Mesenteric fat pad (tissue), 1 donor: ENCODE data around the gene MTMR4. TPM values are rescaled to one million over a fixed set of nuclear protein-coding genes. Genes with fewer than 3 reads are reported as not detected.
"Not testable (repeated sequence)": the region's sequence is repeated elsewhere in the genome, so short reads cannot be mapped to it uniquely, and the experiment has no call there.

Experiments used
- DNase-seq: peaks from one replicate; pipeline ENCODE4 v3.0.0-alpha.2; 2020; ENCODE audit warnings: low spot score
- total RNA-seq: library from RNA; stranded (reverse); fragmentation: NEBNext Ultra II Directional; extraction: Animal tissue kit (Norgen Biotek cat#: 25700); gene quantifications from one replicate; pipeline ENCODE4 v1.2.1, GENCODE V29; 2021
- donor health status: DM: yes; HTN: yes; CAD: no.

MTMR4 gene
- total RNA-seq, 1 donor from 2014 or later, result 38.1 TPM

- DNase-seq, result no peak
Measured at GRCh38 chr17:58527306-58527705, 12.9 kb upstream of the MTMR4 start.

- no peak for DNase-seq
Measured at GRCh38 chr17:58525239-58525638, 10.8 kb upstream of the MTMR4 start.

- no peak for DNase-seq
Measured at GRCh38 chr17:58521680-58522079, 7.2 kb upstream of the MTMR4 start.

- DNase-seq, result no peak
Measured at GRCh38 chr17:58520843-58521430, 6.5 kb upstream of the MTMR4 start.

- peak; percentile 100 for DNase-seq
Measured at GRCh38 chr17:58517928-58518609, 3.6 kb upstream of the MTMR4 start.

GRCh38 chr17:58517378-58517927 is 3.0 kb upstream of the MTMR4 start:
- DNase-seq, result no peak

GRCh38 chr17:58516644-58517377 is 2.4 kb upstream of the MTMR4 start:
- no peak for DNase-seq

- no peak for DNase-seq
Measured at GRCh38 chr17:58515286-58515685, 848 bp upstream of the MTMR4 start.

GRCh38 chr17:58514770-58515157 is 326 bp upstream of the MTMR4 start:
- no peak for DNase-seq

- DNase-seq, result no peak
Measured at GRCh38 chr17:58513267-58513964, 1.0 kb downstream of the MTMR4 start.

- DNase-seq, result no peak
Measured at GRCh38 chr17:58510075-58510474, 4.4 kb downstream of the MTMR4 start.

- peak; percentile 69 for DNase-seq
Measured at GRCh38 chr17:58508341-58509067, 5.9 kb downstream of the MTMR4 start.

GRCh38 chr17:58507123-58507634 is 7.3 kb downstream of the MTMR4 start:
- DNase-seq, result peak; percentile 85

- DNase-seq, result peak; percentile 57
Measured at GRCh38 chr17:58506354-58507080, 7.9 kb downstream of the MTMR4 start.

GRCh38 chr17:58504826-58505351 is 9.5 kb downstream of the MTMR4 start:
- DNase-seq, result peak; percentile 47

- DNase-seq, result peak; percentile 39
Measured at GRCh38 chr17:58503866-58504265, 10.6 kb downstream of the MTMR4 start.

GRCh38 chr17:58503134-58503533 is 11.3 kb downstream of the MTMR4 start:
- DNase-seq, result not testable (repeated sequence)

- DNase-seq, result no peak
Measured at GRCh38 chr17:58501451-58501850, 13.0 kb downstream of the MTMR4 start.

- no peak for DNase-seq
Measured at GRCh38 chr17:58498177-58498828, 16.1 kb downstream of the MTMR4 start.
